Measurements from ENCODE around the gene ZKSCAN3. TPM values are rescaled to one million over a fixed set of nuclear protein-coding genes. Genes with fewer than 3 reads are reported as not detected.

The ZKSCAN3 gene
- total RNA-seq, 2 experiments from 2014 or later, result 2.3 to 3.0 TPM

GRCh38 chr6:28383235-28384142, 33.7 kb downstream of the ZKSCAN3 start:
- Mint-ChIP-seq H3K4me1 (ENCODE audit: low read depth) (peaks cover 28% of the 10 kb centered on the region), H3K27ac (no peak overlapping the region), H3K4me3 (peak overlapping the region; percentile 54), H3K36me3 (ENCODE audit: low read depth) (peaks cover 83% of the 10 kb centered on the region), H3K27me3 (no peaks in the 10 kb centered on the region), H3K9me3 (no peaks in the 10 kb centered on the region)
- CTCF ChIA-PET, result interaction anchor here (1.2 to 1.7 kb wide), 3 partner anchors 159 to 225 kb away, joined by 3 read pairs; no protein-coding TSS in a partner anchor
- DNase-seq, result peak; percentile 55
- intact Hi-C loops (cut with micrococcal nuclease), result no loop called here
- POLR2A ChIA-PET, result interaction anchor here (0.7 to 1.6 kb wide), 3 partner anchors 13 to 64 kb away, joined by 3 to 4 read pairs (median 3); partner anchors contain the start of gene ZSCAN12
- ATAC-seq, result peak; percentile 66
- no peak for TF ChIP-seq CTCF (IDR thresholded peaks at IDR 0.05)

- Mint-ChIP-seq H3K36me3 (ENCODE audit: low read depth) (peaks cover 87% of the 10 kb centered on the region), H3K27me3 (no peaks in the 10 kb centered on the region), H3K27ac (no peak overlapping the region), H3K9me3 (no peaks in the 10 kb centered on the region), H3K4me1 (ENCODE audit: low read depth) (peaks cover 32% of the 10 kb centered on the region), H3K4me3 (no peak overlapping the region)
- ChIA-PET CTCF (interaction anchor here (1.7 kb wide), 1 partner anchor 225 kb away, joined by 3 read pairs; no protein-coding TSS in a partner anchor), POLR2A (interaction anchor here (1.6 kb wide), 1 partner anchor 15 kb away, joined by 4 read pairs; the partner anchor contains the start of gene ZSCAN12)
- intact Hi-C loops (cut with micrococcal nuclease), result no loop called here
- DNase-seq (no peak), ATAC-seq (no peak)
- TF ChIP-seq CTCF (IDR thresholded peaks at IDR 0.05), result no peak
These were observed 34.4 kb downstream of the ZKSCAN3 start for GRCh38 chr6:28384143-28384533.

GRCh38 chr6:28390688-28391087, 40.9 kb downstream of the ZKSCAN3 start:
- Mint-ChIP-seq H3K27ac (no peak overlapping the region), H3K4me3 (no peak overlapping the region), H3K27me3 (no peaks in the 10 kb centered on the region), H3K4me1 (ENCODE audit: low read depth) (peaks cover 31% of the 10 kb centered on the region), H3K9me3 (no peaks in the 10 kb centered on the region), H3K36me3 (ENCODE audit: low read depth) (peaks cover 78% of the 10 kb centered on the region)
- POLR2A ChIA-PET, result no interaction called here
- no peak for TF ChIP-seq CTCF (IDR thresholded peaks at IDR 0.05)
- no peak for ATAC-seq
- CTCF ChIA-PET, result no interaction called here
- no peak for DNase-seq
- intact Hi-C loops (cut with micrococcal nuclease), result no loop called here

- POLR2A ChIA-PET, result no interaction called here
- no peaks in the 10 kb centered on the region for H3K27me3 Mint-ChIP-seq
- DNase-seq, result no peak
- TF ChIP-seq CTCF (IDR thresholded peaks at IDR 0.05), result peak; percentile 52
- peaks cover 78% of the 10 kb centered on the region for H3K36me3 Mint-ChIP-seq (ENCODE audit: low read depth)
- CTCF ChIA-PET, result interaction anchor here (0.7 kb wide), 1 partner anchor 69 kb away, joined by 3 read pairs; no protein-coding TSS in a partner anchor
- intact Hi-C loops (cut with micrococcal nuclease), result no loop called here
- H3K4me1 Mint-ChIP-seq (ENCODE audit: low read depth), result peaks cover 45% of the 10 kb centered on the region
- H3K9me3 Mint-ChIP-seq, result no peaks in the 10 kb centered on the region
- no peak for ATAC-seq
- no peak overlapping the region for H3K4me3 Mint-ChIP-seq
- no peak overlapping the region for H3K27ac Mint-ChIP-seq
These were observed 44.3 kb downstream of the ZKSCAN3 start for GRCh38 chr6:28393912-28394662.
